ENCODE results near the gene TDRD1.

TDRD1 gene

DNA sequence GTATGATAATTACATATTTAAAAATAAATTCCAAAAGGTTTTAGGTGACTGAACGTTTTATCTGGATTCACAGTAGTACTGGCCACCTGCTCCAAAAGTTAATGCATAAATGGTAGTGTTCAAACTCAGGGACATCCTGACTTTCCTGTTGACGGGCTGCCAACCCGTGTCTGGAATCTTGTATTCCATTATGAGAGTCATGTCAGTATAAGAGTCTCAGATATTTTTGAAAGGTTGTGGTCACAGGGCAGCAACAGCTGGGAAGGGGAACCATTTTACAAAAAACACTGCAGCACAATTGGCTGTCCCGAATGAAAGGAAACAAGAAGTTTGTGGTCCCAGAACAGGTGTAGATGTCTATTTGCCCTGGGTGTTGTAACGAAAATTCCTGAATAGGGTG is 2.8 kb downstream of the TDRD1 start:
- TF ChIP-seq, protein P1, sequence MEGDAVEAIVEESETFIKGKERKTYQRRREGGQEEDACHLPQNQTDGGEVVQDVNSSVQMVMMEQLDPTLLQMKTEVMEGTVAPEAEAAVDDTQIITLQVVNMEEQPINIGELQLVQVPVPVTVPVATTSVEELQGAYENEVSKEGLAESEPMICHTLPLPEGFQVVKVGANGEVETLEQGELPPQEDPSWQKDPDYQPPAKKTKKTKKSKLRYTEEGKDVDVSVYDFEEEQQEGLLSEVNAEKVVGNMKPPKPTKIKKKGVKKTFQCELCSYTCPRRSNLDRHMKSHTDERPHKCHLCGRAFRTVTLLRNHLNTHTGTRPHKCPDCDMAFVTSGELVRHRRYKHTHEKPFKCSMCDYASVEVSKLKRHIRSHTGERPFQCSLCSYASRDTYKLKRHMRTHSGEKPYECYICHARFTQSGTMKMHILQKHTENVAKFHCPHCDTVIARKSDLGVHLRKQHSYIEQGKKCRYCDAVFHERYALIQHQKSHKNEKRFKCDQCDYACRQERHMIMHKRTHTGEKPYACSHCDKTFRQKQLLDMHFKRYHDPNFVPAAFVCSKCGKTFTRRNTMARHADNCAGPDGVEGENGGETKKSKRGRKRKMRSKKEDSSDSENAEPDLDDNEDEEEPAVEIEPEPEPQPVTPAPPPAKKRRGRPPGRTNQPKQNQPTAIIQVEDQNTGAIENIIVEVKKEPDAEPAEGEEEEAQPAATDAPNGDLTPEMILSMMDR (IDR thresholded peaks at IDR 0.05; ENCODE audit: insufficient read depth, low read depth, low read length, missing control alignments): no peak
- no peak for DNase-seq (ENCODE audit: low read depth)
- H3K4me3 ChIP-seq (ENCODE audit: low read depth, low read length): no peak overlapping the region

- TF ChIP-seq, protein P1 (IDR thresholded peaks at IDR 0.05; ENCODE audit: insufficient read depth, low read depth, low read length, missing control alignments): no peak
- DNase-seq (ENCODE audit: low read depth): no peak
- H3K4me3 ChIP-seq (ENCODE audit: low read depth, low read length): no peak overlapping the region
Observed at GRCh38 chr10:114183563-114183962, 4.4 kb downstream of the TDRD1 start.

GRCh38 chr10:114184276-114184675 is 5.1 kb downstream of the TDRD1 start:
- DNase-seq (ENCODE audit: low read depth): no peak
- H3K4me3 ChIP-seq (ENCODE audit: low read depth, low read length): no peak overlapping the region
- TF ChIP-seq, protein P1 (IDR thresholded peaks at IDR 0.05; ENCODE audit: insufficient read depth, low read depth, low read length, missing control alignments): no peak

DNA sequence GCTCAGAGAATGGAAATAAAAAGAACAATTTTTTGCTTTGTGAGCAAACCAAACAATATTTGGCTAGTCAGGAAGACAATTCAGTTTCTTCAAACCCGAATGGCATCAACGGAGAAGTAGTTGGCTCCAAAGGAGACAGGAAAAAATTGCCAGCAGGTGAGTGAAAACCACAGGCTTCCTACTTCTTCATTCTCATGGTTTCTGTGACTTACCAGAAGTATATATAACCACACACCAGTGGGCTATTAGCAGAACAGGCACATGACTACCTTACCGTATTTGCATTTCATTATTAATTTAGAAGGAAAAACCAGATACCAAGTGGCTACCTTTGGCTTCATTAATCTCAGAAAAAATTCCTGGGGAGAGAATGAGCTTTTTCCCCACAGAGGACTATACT is 8.8 kb downstream of the TDRD1 start:
- TF ChIP-seq, protein P1 (IDR thresholded peaks at IDR 0.05; ENCODE audit: insufficient read depth, low read depth, low read length, missing control alignments): no peak
- peak; percentile 24 for DNase-seq (ENCODE audit: low read depth)
- no peak overlapping the region for H3K4me3 ChIP-seq (ENCODE audit: low read depth, low read length)

DNA sequence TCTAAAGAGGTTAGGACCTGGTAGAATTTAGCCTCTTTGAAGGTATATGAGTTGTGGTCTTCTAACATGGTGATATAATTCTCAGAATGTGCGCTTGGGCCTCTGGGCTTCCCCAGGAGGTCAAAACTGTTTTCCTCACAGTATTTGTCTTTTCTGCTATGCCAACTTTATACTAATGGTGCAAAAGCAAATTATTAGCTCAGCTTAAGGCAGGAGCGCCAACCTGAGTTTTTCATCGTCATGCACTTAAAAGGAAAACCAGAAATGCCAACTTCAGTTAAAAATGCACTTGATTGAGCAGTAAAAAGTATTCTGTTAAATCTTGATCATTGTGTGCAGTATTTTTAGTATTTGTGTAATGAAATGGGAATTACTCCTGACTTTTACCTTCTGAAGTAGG is 9.7 kb downstream of the TDRD1 start:
- no peak overlapping the region for H3K4me3 ChIP-seq (ENCODE audit: low read depth, low read length)
- TF ChIP-seq, protein P1 (IDR thresholded peaks at IDR 0.05; ENCODE audit: insufficient read depth, low read depth, low read length, missing control alignments): no peak
- no peak for DNase-seq (ENCODE audit: low read depth)

GRCh38 chr10:114189700-114190099 is 10.5 kb downstream of the TDRD1 start:
- TF ChIP-seq, protein P1 (IDR thresholded peaks at IDR 0.05; ENCODE audit: insufficient read depth, low read depth, low read length, missing control alignments): no peak
- no peak overlapping the region for H3K4me3 ChIP-seq (ENCODE audit: low read depth, low read length)
- DNase-seq (ENCODE audit: low read depth): no peak

DNA sequence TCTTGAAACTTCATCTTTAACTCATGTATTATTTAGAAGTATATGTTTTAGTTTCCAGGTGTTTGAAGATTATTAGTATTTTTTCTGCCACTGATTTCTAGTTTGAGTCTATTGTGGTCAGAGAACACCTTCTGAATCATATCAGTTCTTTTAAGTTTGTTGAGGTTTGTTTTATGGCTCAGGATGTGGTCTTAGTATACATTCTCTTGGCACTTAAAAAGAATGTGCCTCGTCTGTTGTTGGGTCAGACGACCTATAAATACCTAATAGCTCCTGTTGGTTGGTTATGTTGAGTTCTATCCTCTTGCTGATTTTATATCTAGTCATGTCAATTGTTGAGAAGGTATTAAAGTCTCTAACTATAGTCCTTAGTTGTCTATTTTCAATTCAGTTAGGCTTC is 15.9 kb downstream of the TDRD1 start:
- TF ChIP-seq, protein P1 (IDR thresholded peaks at IDR 0.05; ENCODE audit: insufficient read depth, low read depth, low read length, missing control alignments): no peak
- H3K4me3 ChIP-seq (ENCODE audit: low read depth, low read length): no peak overlapping the region
- DNase-seq (ENCODE audit: low read depth): peak; percentile 84
